ENCODE data around the gene SLC38A11. TPM values are rescaled to one million over a fixed set of nuclear protein-coding genes. Genes with fewer than 3 reads are reported as not detected.
A peak's percentile ranks its signal among the peaks of the same experiment; 100 is the strongest.
"Not testable (repeated sequence)": the region's sequence is repeated elsewhere in the genome, so short reads cannot be mapped to it uniquely, and the experiment has no call there.

SLC38A11 gene
- total RNA-seq, 1 donor, result not detected

- Histone ChIP-seq H3K4me3 (ENCODE audit: insufficient read depth, low read length) (no peak overlapping the region), H3K27me3 (ENCODE audit: insufficient read depth, low read length) (no peaks in the 10 kb centered on the region), H3K9me3 (ENCODE audit: low read depth, low read length) (no peaks in the 10 kb centered on the region), H3K4me1 (ENCODE audit: insufficient read depth, low read length) (peaks cover 20% of the 10 kb centered on the region), H2AFZ (ENCODE audit: low read length) (no peak overlapping the region), H3K36me3 (ENCODE audit: insufficient read depth, low read length) (no peaks in the 10 kb centered on the region), H4K20me1 (ENCODE audit: insufficient read depth, low read length) (no peaks in the 10 kb centered on the region), H3K79me2 (ENCODE audit: insufficient read depth, low read length) (no peaks in the 10 kb centered on the region), H3K4me2 (ENCODE audit: insufficient read depth, low read length) (no peak overlapping the region), H3K27ac (ENCODE audit: low read depth, low read length) (no peak overlapping the region)
- no peak for TF ChIP-seq CTCF (IDR thresholded peaks at IDR 0.05; ENCODE audit: extremely low read depth, low read depth, low read length)
- DNase-seq (ENCODE audit: insufficient read length, low spot score, missing footprints), result no peak
Observed at GRCh38 chr2:164993287-164994016, 38.1 kb upstream of the SLC38A11 start.

- H2AFZ ChIP-seq (ENCODE audit: low read length), result no peak overlapping the region
- TF ChIP-seq CTCF (IDR thresholded peaks at IDR 0.05; ENCODE audit: extremely low read depth, low read depth, low read length), result peak; percentile 57
- H4K20me1 ChIP-seq (ENCODE audit: insufficient read depth, low read length), result no peaks in the 10 kb centered on the region
- H3K27me3 ChIP-seq (ENCODE audit: insufficient read depth, low read length), result no peaks in the 10 kb centered on the region
- H3K4me1 ChIP-seq (ENCODE audit: insufficient read depth, low read length), result peaks cover 20% of the 10 kb centered on the region
- H3K27ac ChIP-seq (ENCODE audit: low read depth, low read length), result no peak overlapping the region
- no peak overlapping the region for H3K4me3 ChIP-seq (ENCODE audit: insufficient read depth, low read length)
- no peak overlapping the region for H3K4me2 ChIP-seq (ENCODE audit: insufficient read depth, low read length)
- no peaks in the 10 kb centered on the region for H3K9me3 ChIP-seq (ENCODE audit: low read depth, low read length)
- no peaks in the 10 kb centered on the region for H3K79me2 ChIP-seq (ENCODE audit: insufficient read depth, low read length)
- no peaks in the 10 kb centered on the region for H3K36me3 ChIP-seq (ENCODE audit: insufficient read depth, low read length)
- DNase-seq (ENCODE audit: insufficient read length, low spot score, missing footprints), result peak; percentile 50
Observed at GRCh38 chr2:164992818-164993217, 37.5 kb upstream of the SLC38A11 start.

GRCh38 chr2:164992093-164992454 is 36.7 kb upstream of the SLC38A11 start:
- peak overlapping the region; percentile 40 for H2AFZ ChIP-seq (ENCODE audit: low read length)
- not testable (repeated sequence) for H3K36me3 ChIP-seq (ENCODE audit: insufficient read depth, low read length); H3K27me3 ChIP-seq (ENCODE audit: insufficient read depth, low read length); H3K4me2 ChIP-seq (ENCODE audit: insufficient read depth, low read length); H3K79me2 ChIP-seq (ENCODE audit: insufficient read depth, low read length); H3K9me3 ChIP-seq (ENCODE audit: low read depth, low read length); DNase-seq (ENCODE audit: insufficient read length, low spot score, missing footprints); H3K4me3 ChIP-seq (ENCODE audit: insufficient read depth, low read length); H4K20me1 ChIP-seq (ENCODE audit: insufficient read depth, low read length)
- peak overlapping the region; percentile 65 for H3K27ac ChIP-seq (ENCODE audit: low read depth, low read length)
- H3K4me1 ChIP-seq (ENCODE audit: insufficient read depth, low read length), result peaks cover 20% of the 10 kb centered on the region

GRCh38 chr2:164991361-164992092 is 36.2 kb upstream of the SLC38A11 start:
- H3K4me3 ChIP-seq (ENCODE audit: insufficient read depth, low read length); DNase-seq (ENCODE audit: insufficient read length, low spot score, missing footprints); H3K27me3 ChIP-seq (ENCODE audit: insufficient read depth, low read length); H4K20me1 ChIP-seq (ENCODE audit: insufficient read depth, low read length); H3K79me2 ChIP-seq (ENCODE audit: insufficient read depth, low read length); H3K36me3 ChIP-seq (ENCODE audit: insufficient read depth, low read length); H3K9me3 ChIP-seq (ENCODE audit: low read depth, low read length): not testable (repeated sequence)
- peak overlapping the region; percentile 36 for H3K4me2 ChIP-seq (ENCODE audit: insufficient read depth, low read length)
- peak overlapping the region; percentile 40 for H2AFZ ChIP-seq (ENCODE audit: low read length)
- peaks cover 20% of the 10 kb centered on the region for H3K4me1 ChIP-seq (ENCODE audit: insufficient read depth, low read length)
- peak overlapping the region; percentile 65 for H3K27ac ChIP-seq (ENCODE audit: low read depth, low read length)

GRCh38 chr2:164990953-164991352 is 35.6 kb upstream of the SLC38A11 start:
- not testable (repeated sequence) for H3K36me3 ChIP-seq (ENCODE audit: insufficient read depth, low read length); H3K9me3 ChIP-seq (ENCODE audit: low read depth, low read length); H2AFZ ChIP-seq (ENCODE audit: low read length); H3K79me2 ChIP-seq (ENCODE audit: insufficient read depth, low read length); H3K27me3 ChIP-seq (ENCODE audit: insufficient read depth, low read length); H4K20me1 ChIP-seq (ENCODE audit: insufficient read depth, low read length); H3K4me3 ChIP-seq (ENCODE audit: insufficient read depth, low read length); DNase-seq (ENCODE audit: insufficient read length, low spot score, missing footprints)
- Histone ChIP-seq H3K4me1 (ENCODE audit: insufficient read depth, low read length) (peaks cover 20% of the 10 kb centered on the region), H3K4me2 (ENCODE audit: insufficient read depth, low read length) (peak overlapping the region; percentile 36), H3K27ac (ENCODE audit: low read depth, low read length) (peak overlapping the region; percentile 65)

GRCh38 chr2:164988805-164989204 is 33.5 kb upstream of the SLC38A11 start:
- H3K9me3 ChIP-seq (ENCODE audit: low read depth, low read length); H3K79me2 ChIP-seq (ENCODE audit: insufficient read depth, low read length); H3K36me3 ChIP-seq (ENCODE audit: insufficient read depth, low read length); H3K4me2 ChIP-seq (ENCODE audit: insufficient read depth, low read length); DNase-seq (ENCODE audit: insufficient read length, low spot score, missing footprints); H4K20me1 ChIP-seq (ENCODE audit: insufficient read depth, low read length); H3K27me3 ChIP-seq (ENCODE audit: insufficient read depth, low read length); H3K4me3 ChIP-seq (ENCODE audit: insufficient read depth, low read length); H2AFZ ChIP-seq (ENCODE audit: low read length); H3K27ac ChIP-seq (ENCODE audit: low read depth, low read length): not testable (repeated sequence)
- H3K4me1 ChIP-seq (ENCODE audit: insufficient read depth, low read length), result peaks cover 28% of the 10 kb centered on the region

- H4K20me1 ChIP-seq (ENCODE audit: insufficient read depth, low read length); H3K79me2 ChIP-seq (ENCODE audit: insufficient read depth, low read length); H3K27ac ChIP-seq (ENCODE audit: low read depth, low read length): not testable (repeated sequence)
Observed at GRCh38 chr2:164986027-164986426, 30.7 kb upstream of the SLC38A11 start.

More at GRCh38 chr2:164986027-164986426, 30.7 kb upstream of the SLC38A11 start:
- H3K4me3 ChIP-seq (ENCODE audit: insufficient read depth, low read length); DNase-seq (ENCODE audit: insufficient read length, low spot score, missing footprints); H3K27me3 ChIP-seq (ENCODE audit: insufficient read depth, low read length); H3K4me2 ChIP-seq (ENCODE audit: insufficient read depth, low read length); H3K36me3 ChIP-seq (ENCODE audit: insufficient read depth, low read length); H3K9me3 ChIP-seq (ENCODE audit: low read depth, low read length): not testable (repeated sequence)
- peak overlapping the region; percentile 31 for H2AFZ ChIP-seq (ENCODE audit: low read length)
- H3K4me1 ChIP-seq (ENCODE audit: insufficient read depth, low read length), result peaks cover 21% of the 10 kb centered on the region

Measured in osteoblast (primary cell).